ENCODE data around the gene RNF187. TPM values are rescaled to one million over a fixed set of nuclear protein-coding genes. Genes with fewer than 3 reads are reported as not detected.

Gene RNF187
- 75.0 TPM for total RNA-seq

DNA sequence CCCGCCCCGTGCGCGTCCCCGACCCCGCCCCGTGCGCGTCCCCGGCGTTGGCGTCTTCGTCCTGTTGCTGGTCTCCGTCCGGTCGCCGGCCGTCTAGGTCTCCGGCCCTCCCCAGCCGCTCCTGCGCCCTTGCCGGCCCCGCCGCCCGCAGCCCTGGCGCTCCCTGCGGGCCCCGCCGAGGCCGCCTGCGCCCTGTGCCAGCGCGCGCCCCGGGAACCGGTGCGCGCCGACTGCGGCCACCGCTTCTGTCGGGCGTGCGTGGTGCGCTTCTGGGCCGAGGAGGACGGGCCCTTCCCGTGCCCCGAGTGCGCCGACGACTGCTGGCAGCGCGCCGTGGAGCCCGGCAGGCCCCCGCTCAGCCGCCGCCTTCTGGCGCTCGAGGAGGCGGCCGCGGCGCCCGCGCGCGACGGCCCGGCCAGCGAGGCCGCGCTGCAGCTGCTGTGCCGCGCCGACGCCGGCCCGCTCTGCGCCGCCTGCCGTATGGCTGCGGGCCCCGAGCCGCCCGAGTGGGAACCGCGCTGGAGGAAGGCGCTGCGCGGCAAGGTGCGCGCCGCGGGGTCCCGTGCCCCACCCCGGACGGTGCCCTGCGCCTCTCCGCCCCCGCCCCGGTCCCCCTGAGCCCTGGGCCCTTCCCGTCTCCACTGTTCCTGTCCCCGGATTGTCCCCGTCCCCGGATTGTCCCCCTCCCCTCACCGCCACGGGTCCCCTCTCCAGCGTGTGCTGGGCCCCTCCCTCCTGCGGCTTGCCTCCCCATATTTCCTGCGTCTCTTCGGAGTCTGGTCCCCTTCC is at the start of gene RNF187:
TSS of gene RNF187 (plus strand) at position 47 of the 789 bp plus-strand sequence.

Small RNA genes within 50 kb of the gene (small RNA-seq; reads per million reads assigned to genes)
- not detected for gene MIR4666A

Other genes with a start within 250 kb of the RNF187 start
- gene TRIM11, start 80.5 kb upstream of the RNF187 start, total RNA-seq, result 15.5 TPM
- gene TRIM17, start 70.5 kb upstream of the RNF187 start, total RNA-seq, result 4.4 TPM
- 14.1 TPM for gene RHOU, start 248.1 kb downstream of the RNF187 start, total RNA-seq